Uterus (tissue), 2 donors: ENCODE results near the gene ASCC3.

ENCODE experiments used
- CTCF ChIP-seq, 4 experiments: fragments of 200-600 bp in 2 of 4; fragments of 450-650 bp in 2 of 4; sonication (generic) in 2 of 4; IDR thresholded peaks; one replicate each; pipeline ENCODE4 v1.5.1; 2016 to 2019; ENCODE audit warnings: antibody characterized with exemption in 4 of 4, mild to moderate bottlenecking in 2 of 4, moderate library complexity in 1 of 4
- POLR2A ChIP-seq, 2 donors: fragments of 450-650 bp; IDR thresholded peaks; one replicate each; pipeline ENCODE4 v1.6.1; 2016; ENCODE audit warnings: antibody characterized with exemption in 2 of 2, mild to moderate bottlenecking in 1 of 2, moderate library complexity in 1 of 2

DNA sequence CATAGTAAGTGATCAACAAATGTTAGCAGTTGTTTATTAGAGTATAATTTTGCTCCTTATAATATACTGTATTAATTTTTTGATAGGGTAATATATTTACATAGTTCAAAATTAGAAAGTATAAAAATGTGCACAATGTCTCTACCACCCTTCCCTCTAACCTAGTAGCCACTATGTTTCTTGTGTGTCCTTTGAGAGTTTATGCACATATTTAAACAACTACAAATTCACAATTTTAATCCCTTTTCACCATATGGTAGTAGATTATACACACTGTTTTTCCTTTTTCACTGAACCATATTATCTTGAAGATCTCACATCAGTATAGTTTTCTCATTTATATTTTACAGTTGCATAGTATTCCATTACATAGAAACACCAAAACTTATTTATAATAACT lies 194.9 kb downstream of the ASCC3 start:
- TF ChIP-seq CTCF (IDR thresholded peaks at IDR 0.05) (no peak), POLR2A (IDR thresholded peaks at IDR 0.05) (no peak)
